GM12874 (cell line): ENCODE measurements around the gene ABCC8.

Source experiments
- TF ChIP-seq, protein P1 (sequence below): IDR thresholded peaks from 2 replicates; pipeline ENCODE4 v1.5.1; 2011; ENCODE audit warnings: low read depth, mild to moderate bottlenecking, control low read depth, low read length, moderate library complexity; ENCODE audit not compliant: insufficient read depth

The ABCC8 gene

DNA sequence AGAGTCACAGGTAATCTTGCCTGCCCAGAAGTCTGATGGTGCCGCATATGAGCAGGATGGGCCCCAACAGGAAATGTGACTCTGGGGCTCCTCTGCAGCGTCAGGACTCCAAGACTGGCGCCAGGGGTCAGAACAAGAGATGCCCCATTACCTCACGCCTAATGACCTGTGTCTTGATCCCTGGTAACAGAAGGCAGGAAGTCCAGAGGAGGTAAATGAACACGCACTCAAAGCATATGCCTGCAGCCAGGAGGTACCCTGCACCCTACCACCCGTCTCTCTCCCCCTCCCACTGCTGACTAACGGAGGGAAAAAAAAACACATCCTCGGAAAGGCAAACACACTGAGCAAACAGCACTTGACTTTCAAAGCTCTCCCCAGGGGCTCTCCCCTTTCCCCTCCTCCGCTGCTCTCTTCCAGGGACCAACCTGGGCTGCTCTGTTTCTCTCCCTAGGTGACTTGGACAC lies 37.3 kb downstream of the ABCC8 start:
- TF ChIP-seq, protein P1, sequence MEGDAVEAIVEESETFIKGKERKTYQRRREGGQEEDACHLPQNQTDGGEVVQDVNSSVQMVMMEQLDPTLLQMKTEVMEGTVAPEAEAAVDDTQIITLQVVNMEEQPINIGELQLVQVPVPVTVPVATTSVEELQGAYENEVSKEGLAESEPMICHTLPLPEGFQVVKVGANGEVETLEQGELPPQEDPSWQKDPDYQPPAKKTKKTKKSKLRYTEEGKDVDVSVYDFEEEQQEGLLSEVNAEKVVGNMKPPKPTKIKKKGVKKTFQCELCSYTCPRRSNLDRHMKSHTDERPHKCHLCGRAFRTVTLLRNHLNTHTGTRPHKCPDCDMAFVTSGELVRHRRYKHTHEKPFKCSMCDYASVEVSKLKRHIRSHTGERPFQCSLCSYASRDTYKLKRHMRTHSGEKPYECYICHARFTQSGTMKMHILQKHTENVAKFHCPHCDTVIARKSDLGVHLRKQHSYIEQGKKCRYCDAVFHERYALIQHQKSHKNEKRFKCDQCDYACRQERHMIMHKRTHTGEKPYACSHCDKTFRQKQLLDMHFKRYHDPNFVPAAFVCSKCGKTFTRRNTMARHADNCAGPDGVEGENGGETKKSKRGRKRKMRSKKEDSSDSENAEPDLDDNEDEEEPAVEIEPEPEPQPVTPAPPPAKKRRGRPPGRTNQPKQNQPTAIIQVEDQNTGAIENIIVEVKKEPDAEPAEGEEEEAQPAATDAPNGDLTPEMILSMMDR = no peak

GRCh38 chr11:17437366-17437765 lies 39.3 kb downstream of the ABCC8 start:
- TF ChIP-seq, protein P1 = no peak

DNA sequence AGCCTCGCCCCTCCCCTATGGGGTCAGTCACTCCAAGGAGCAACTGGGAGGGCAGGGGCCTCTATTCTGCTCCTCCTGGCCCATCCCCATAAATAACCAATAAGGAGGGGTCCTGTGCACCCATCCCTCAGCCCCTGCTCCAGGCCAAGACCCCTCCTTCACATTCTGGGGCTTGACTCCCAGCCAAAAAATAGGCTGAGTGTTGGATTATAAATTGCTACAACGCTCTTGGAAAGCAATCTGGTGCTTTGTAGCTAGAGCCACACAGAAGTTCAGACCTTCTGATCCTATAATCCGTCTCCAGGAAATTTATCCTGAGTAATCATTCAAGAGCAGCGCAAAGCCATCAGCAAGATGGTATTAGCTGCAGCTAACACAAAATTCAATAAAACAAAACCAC lies 42.5 kb downstream of the ABCC8 start:
- TF ChIP-seq, protein P1 = no peak

DNA sequence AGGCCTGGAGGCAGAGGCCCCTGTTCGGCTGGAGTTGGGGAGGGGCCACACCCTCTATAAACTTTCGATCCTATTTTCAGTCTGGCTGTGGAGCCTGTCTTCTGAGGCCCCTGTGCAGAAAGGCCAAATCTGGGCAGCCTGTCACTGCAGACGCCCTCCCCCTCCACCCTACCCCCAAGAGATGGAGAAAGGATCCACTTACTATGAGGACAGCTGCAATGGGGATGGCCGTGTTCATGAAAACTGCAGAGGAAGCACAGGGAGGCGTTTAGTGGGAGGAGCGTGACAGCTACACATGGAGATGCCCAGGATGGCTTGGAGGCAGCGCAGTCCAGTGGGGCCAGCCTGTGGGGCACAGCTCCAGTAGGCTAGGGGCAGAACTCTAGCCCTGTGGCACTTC lies 44.6 kb downstream of the ABCC8 start:
- TF ChIP-seq, protein P1 = no peak

GRCh38 chr11:17431139-17431538 lies 45.5 kb downstream of the ABCC8 start:
- TF ChIP-seq, protein P1 = no peak

GRCh38 chr11:17430616-17431015 lies 46.0 kb downstream of the ABCC8 start:
- TF ChIP-seq, protein P1 = no peak

GRCh38 chr11:17428925-17429324 lies 47.7 kb downstream of the ABCC8 start:
- TF ChIP-seq, protein P1 = no peak
